ENCODE results near the gene ST13. TPM values are rescaled to one million over a fixed set of nuclear protein-coding genes. Genes with fewer than 3 reads are reported as not detected.

Gene ST13
- 100 to 1,000 TPM; 260 to 297 TPM for total RNA-seq

DNA sequence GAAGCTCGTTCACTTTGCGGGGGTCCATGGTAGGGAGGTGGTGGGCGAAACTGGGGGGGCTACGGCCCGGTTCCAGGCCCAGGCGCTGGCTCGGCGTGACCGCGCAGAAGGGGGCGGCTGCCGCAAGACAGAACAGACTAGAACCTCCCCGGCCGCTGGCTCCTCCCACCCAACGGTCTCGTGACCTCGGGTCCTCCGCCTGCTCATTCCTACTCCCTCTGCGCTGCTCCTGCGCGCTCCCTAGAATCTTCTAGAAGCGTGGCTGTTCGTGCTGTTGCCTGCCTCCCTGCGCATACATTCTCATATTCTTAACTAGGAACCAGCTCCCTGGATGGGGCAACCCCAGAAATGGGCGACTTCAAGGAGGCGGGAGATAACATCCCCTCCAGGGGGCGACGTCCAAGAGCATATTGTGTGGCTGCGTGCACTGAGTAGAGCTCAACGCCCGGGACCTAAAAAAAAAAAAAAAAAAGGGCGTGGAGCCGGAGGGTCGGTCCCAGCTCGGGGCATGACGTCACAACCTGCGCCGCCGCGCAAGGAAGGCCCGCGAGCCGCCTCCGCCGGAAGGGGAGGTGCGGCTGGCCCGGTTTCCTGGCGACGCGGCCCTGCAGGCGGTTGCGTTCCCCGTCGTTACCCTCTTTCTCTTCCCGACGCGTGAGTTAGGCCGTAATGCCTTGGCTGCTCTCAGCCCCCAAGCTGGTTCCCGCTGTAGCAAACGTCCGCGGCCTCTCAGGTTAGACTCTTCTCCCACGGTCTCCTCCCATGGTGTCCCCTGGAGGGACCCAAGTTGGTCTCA lies at the start of gene ST13, which contains the start of gene XPNPEP3:
ST13 (minus strand) TSS at position 127 of the 796 bp plus-strand sequence; CDS start at position 28, 99 bp downstream.
XPNPEP3 (plus strand) TSS at position 636 of the 796 bp plus-strand sequence; CDS start at position 670, 34 bp downstream.
- intact Hi-C loops (cut with DNase I, micrococcal nuclease) = loop anchor here (1.0 to 5.0 kb wide), 19 partner anchors 37 to 764 kb away; partner anchors contain the start of genes RBX1 (in 2 of the 2), SLC25A17 (in 2 of the 2), ACO2 (in 1 of the 2) and DESI1 (in 1 of the 2)
- CTCF ChIA-PET = interaction anchor here (0.5 to 2.2 kb wide), 8 partner anchors 10 to 812 kb away, joined by 3 to 11 read pairs (median 4); partner anchors contain the start of gene SLC25A17
- H3K9me3 Mint-ChIP-seq (ENCODE audit: low read depth) = no peaks in the 10 kb centered on the region
- H3K36me3 Mint-ChIP-seq (ENCODE audit: low read depth) = peaks cover 26% of the 10 kb centered on the region
- no peaks in the 10 kb centered on the region for H3K27me3 Mint-ChIP-seq
- POLR2A ChIA-PET = interaction anchor here (0.5 to 1.3 kb wide), 9 partner anchors 11 to 832 kb away, joined by 3 to 8 read pairs (median 3); partner anchors contain the start of genes PHF5A, PMM1, SLC25A17 and SNU13
- H3K4me1 Mint-ChIP-seq = peaks cover 53% of the 10 kb centered on the region
- peak within 1 kb of the TSS; percentile 99 for H3K27ac Mint-ChIP-seq
- DNase-seq = peak; percentile 98
- peak within 1 kb of the TSS; percentile 97 for H3K4me3 Mint-ChIP-seq
- ATAC-seq = peak; percentile 96

DNA sequence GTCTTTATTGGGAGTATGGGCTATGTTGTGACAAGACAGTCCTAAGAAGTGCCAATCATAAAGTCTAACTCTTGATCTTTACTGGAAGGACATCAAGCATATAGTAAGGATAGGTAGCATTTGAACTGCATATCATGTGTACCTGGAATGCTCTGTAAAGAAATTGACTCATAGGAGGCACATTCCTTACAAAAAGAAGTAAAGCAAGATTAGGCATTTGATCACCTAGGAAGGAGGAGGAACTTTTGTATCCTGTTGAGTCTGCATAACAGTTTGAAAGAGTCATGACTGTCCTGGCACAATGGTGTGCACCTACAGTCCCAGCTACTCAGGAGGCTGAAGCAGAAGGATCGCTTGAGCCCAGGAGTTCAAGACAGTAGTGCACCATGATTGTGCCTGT lies 47.7 kb upstream of the ST13 start:
- Mint-ChIP-seq H3K4me1 (peaks cover 7% of the 10 kb centered on the region), H3K4me3 (no peak overlapping the region), H3K36me3 (ENCODE audit: low read depth) (peaks cover 16% of the 10 kb centered on the region), H3K27me3 (no peaks in the 10 kb centered on the region), H3K9me3 (ENCODE audit: low read depth) (no peaks in the 10 kb centered on the region), H3K27ac (no peak overlapping the region)
- POLR2A ChIA-PET = no interaction called here
- DNase-seq (no peak), ATAC-seq (no peak)
- intact Hi-C loops (cut with DNase I, micrococcal nuclease) = no loop called here
- CTCF ChIA-PET = no interaction called here

GRCh38 chr22:40898850-40899357 lies 42.5 kb upstream of the ST13 start:
- H3K9me3 Mint-ChIP-seq (ENCODE audit: low read depth) = no peaks in the 10 kb centered on the region
- peaks cover 14% of the 10 kb centered on the region for H3K4me1 Mint-ChIP-seq
- POLR2A ChIA-PET = interaction anchor here (0.7 to 1.4 kb wide), 5 partner anchors 24 to 316 kb away, joined by 4 to 6 read pairs (median 5); partner anchors contain the start of genes ST13 and XPNPEP3
- CTCF ChIA-PET = interaction anchor here (0.6 to 2.2 kb wide), 26 partner anchors 9 to 462 kb away, joined by 3 to 22 read pairs (median 4); partner anchors contain the start of genes DNAJB7, SLC25A17, ST13 and XPNPEP3
- DNase-seq (peak; percentile 38), ATAC-seq (peak; percentile 94)
- intact Hi-C loops (cut with DNase I, micrococcal nuclease) = loop anchor here (1.0 to 10.0 kb wide), 8 partner anchors 42 to 462 kb away; partner anchors contain the start of genes XPNPEP3 (in 2 of the 2), SLC25A17 (in 1 of the 2) and ST13 (in 1 of the 2)
- peaks cover 4% of the 10 kb centered on the region for H3K36me3 Mint-ChIP-seq (ENCODE audit: low read depth)
- H3K4me3 Mint-ChIP-seq = peak overlapping the region; percentile 15
- H3K27ac Mint-ChIP-seq = peak overlapping the region; percentile 81
- H3K27me3 Mint-ChIP-seq = no peaks in the 10 kb centered on the region

DNA sequence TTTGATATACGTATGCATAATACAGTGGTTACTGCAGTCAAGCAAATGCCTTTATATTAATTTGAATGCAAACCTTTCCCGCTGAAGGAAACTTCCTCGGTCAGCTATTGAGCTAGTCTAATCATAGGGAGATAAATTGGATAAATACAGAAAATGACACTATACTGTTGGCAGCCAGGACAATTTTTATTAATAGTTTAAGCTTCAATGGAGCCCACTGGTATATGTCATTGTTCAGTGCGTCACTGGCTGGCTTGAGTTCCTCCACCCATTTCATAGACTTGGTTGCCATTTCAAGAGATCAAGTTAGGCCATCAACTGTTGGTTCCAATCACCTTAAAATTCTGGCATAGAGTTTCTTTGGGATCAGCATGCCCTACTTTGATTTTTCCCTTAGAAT lies 38.0 kb upstream of the ST13 start:
- no peak for ATAC-seq
- ChIA-PET POLR2A (no interaction called here), CTCF (interaction anchor here (1.0 to 1.2 kb wide), 2 partner anchors 10 to 95 kb away, joined by 3 to 4 read pairs; no protein-coding TSS in a partner anchor)
- Mint-ChIP-seq H3K36me3 (ENCODE audit: low read depth) (no peaks in the 10 kb centered on the region), H3K4me1 (peaks cover 10% of the 10 kb centered on the region), H3K27me3 (no peaks in the 10 kb centered on the region), H3K27ac (no peak overlapping the region), H3K9me3 (ENCODE audit: low read depth) (no peaks in the 10 kb centered on the region), H3K4me3 (no peak overlapping the region)
- intact Hi-C loops (cut with DNase I, micrococcal nuclease) = loop anchor here in 1 of 2 experiments (10.0 kb wide), 1 partner anchor 240 kb away; no protein-coding TSS in a partner anchor
- no peak for DNase-seq

- ChIA-PET CTCF (interaction anchor here (1.7 kb wide), 1 partner anchor 8 kb away, joined by 5 read pairs; no protein-coding TSS in a partner anchor), POLR2A (no interaction called here)
- ATAC-seq (no peak), DNase-seq (no peak)
- Mint-ChIP-seq H3K27ac (no peak overlapping the region), H3K36me3 (ENCODE audit: low read depth) (peaks cover 18% of the 10 kb centered on the region), H3K27me3 (no peaks in the 10 kb centered on the region), H3K4me1 (no peaks in the 10 kb centered on the region), H3K9me3 (ENCODE audit: low read depth) (no peaks in the 10 kb centered on the region), H3K4me3 (no peak overlapping the region)
- intact Hi-C loops (cut with DNase I, micrococcal nuclease) = loop anchor here in 1 of 2 experiments (10.0 kb wide), 1 partner anchor 236 kb away; no protein-coding TSS in a partner anchor
Measured at GRCh38 chr22:40890881-40891280, 34.4 kb upstream of the ST13 start.

DNA sequence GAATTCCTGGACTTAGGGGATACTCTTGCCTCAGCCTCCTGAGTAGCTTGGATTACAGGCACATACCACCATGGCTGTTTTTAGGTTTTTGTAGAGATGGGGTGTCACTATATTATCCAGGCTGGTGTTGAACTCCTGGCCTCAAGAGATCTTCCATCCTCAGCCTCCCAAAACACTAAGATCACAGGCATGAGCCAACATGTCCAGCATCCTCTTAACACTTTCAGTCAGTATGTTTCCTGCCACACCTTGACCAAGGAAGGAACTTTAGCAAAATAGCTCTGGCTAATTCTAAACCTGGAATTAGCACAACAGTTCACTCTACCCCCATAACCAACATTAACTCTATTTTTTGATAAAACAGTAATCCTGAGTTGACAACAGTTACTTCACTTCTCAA lies 32.7 kb upstream of the ST13 start:
- Mint-ChIP-seq H3K27me3 (no peaks in the 10 kb centered on the region), H3K4me1 (no peaks in the 10 kb centered on the region), H3K27ac (no peak overlapping the region), H3K9me3 (ENCODE audit: low read depth) (no peaks in the 10 kb centered on the region), H3K4me3 (no peak overlapping the region), H3K36me3 (ENCODE audit: low read depth) (peaks cover 19% of the 10 kb centered on the region)
- ATAC-seq (no peak), DNase-seq (no peak)
- CTCF ChIA-PET = interaction anchor here (0.9 to 1.7 kb wide), 3 partner anchors 10 to 138 kb away, joined by 3 to 5 read pairs (median 4); no protein-coding TSS in a partner anchor
- POLR2A ChIA-PET = no interaction called here
- intact Hi-C loops (cut with DNase I, micrococcal nuclease) = no loop called here

DNA sequence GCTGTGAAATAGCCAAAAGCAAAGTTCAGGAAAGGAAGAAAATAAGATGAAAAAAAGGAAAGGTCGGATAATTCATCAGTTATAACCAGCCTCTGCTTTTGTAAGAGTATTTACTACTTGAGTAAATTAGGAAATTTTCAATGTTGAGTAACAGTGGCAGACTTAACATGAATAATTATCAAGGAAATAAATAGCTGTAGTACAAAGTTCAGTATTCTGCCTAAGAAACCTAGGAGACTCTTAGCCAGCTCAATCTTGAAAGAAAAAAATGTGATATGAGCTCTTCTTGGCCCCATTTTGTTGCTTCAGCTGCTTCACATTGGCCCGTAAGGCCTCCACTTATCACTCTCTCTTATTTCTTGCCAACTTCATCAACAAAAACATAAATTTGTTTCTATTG lies 22.5 kb upstream of the ST13 start:
- no peaks in the 10 kb centered on the region for H3K4me1 Mint-ChIP-seq
- CTCF ChIA-PET = interaction anchor here (0.9 to 1.1 kb wide), 3 partner anchors 42 to 196 kb away, joined by 3 to 4 read pairs (median 4); no protein-coding TSS in a partner anchor
- intact Hi-C loops (cut with DNase I, micrococcal nuclease) = no loop called here
- no peak for ATAC-seq
- H3K27ac Mint-ChIP-seq = no peak overlapping the region
- DNase-seq = no peak
- no peaks in the 10 kb centered on the region for H3K27me3 Mint-ChIP-seq
- no peaks in the 10 kb centered on the region for H3K9me3 Mint-ChIP-seq (ENCODE audit: low read depth)
- H3K4me3 Mint-ChIP-seq = no peak overlapping the region
- POLR2A ChIA-PET = no interaction called here
- H3K36me3 Mint-ChIP-seq (ENCODE audit: low read depth) = peaks cover 2% of the 10 kb centered on the region

DNA sequence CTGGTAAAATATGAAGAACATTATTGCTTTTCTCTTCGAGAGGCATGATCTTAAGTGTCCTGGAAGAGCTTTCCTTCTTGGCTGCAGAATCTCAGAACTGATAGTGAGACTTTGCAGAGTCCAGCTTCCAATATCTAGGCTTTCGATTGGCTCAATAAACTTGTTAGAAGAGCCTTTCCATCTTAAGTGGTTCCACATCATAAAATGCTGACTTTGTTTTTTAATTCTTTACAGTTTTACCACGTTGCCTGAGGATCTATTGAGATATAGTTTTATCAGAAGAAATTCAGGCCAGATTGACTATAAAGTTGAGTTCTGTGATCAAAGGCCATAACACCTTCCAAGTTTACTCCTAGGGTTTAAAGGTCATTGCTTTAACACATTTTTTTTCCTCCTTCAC lies 21.0 kb upstream of the ST13 start:
- no peaks in the 10 kb centered on the region for H3K36me3 Mint-ChIP-seq (ENCODE audit: low read depth)
- H3K27ac Mint-ChIP-seq = no peak overlapping the region
- H3K4me1 Mint-ChIP-seq = no peaks in the 10 kb centered on the region
- ChIA-PET POLR2A (no interaction called here), CTCF (interaction anchor here (1.5 to 2.5 kb wide), 2 partner anchors 11 to 45 kb away, joined by 4 to 8 read pairs; no protein-coding TSS in a partner anchor)
- no peak overlapping the region for H3K4me3 Mint-ChIP-seq
- no peaks in the 10 kb centered on the region for H3K9me3 Mint-ChIP-seq (ENCODE audit: low read depth)
- ATAC-seq (no peak), DNase-seq (no peak)
- intact Hi-C loops (cut with DNase I, micrococcal nuclease) = no loop called here
- H3K27me3 Mint-ChIP-seq = no peaks in the 10 kb centered on the region

GRCh38 chr22:40876907-40877306 lies 20.5 kb upstream of the ST13 start:
- ChIA-PET POLR2A (interaction anchor here (0.6 kb wide), 1 partner anchor 24 kb away, joined by 3 read pairs; no protein-coding TSS in a partner anchor), CTCF (interaction anchor here (1.5 to 2.5 kb wide), 2 partner anchors 10 to 46 kb away, joined by 4 to 8 read pairs; no protein-coding TSS in a partner anchor)
- DNase-seq (no peak), ATAC-seq (no peak)
- no peak overlapping the region for H3K27ac Mint-ChIP-seq
- H3K9me3 Mint-ChIP-seq (ENCODE audit: low read depth) = no peaks in the 10 kb centered on the region
- H3K4me3 Mint-ChIP-seq = no peak overlapping the region
- H3K36me3 Mint-ChIP-seq (ENCODE audit: low read depth) = no peaks in the 10 kb centered on the region
- intact Hi-C loops (cut with DNase I, micrococcal nuclease) = no loop called here
- H3K4me1 Mint-ChIP-seq = no peaks in the 10 kb centered on the region
- no peaks in the 10 kb centered on the region for H3K27me3 Mint-ChIP-seq

- Mint-ChIP-seq H3K4me3 (no peak overlapping the region), H3K4me1 (no peaks in the 10 kb centered on the region), H3K36me3 (ENCODE audit: low read depth) (peaks cover 2% of the 10 kb centered on the region), H3K9me3 (ENCODE audit: low read depth) (no peaks in the 10 kb centered on the region), H3K27me3 (no peaks in the 10 kb centered on the region), H3K27ac (no peak overlapping the region)
- POLR2A ChIA-PET = no interaction called here
- intact Hi-C loops (cut with DNase I, micrococcal nuclease) = no loop called here
- DNase-seq (no peak), ATAC-seq (no peak)
- CTCF ChIA-PET = no interaction called here
Measured at GRCh38 chr22:40875111-40875510, 18.7 kb upstream of the ST13 start.

DNA sequence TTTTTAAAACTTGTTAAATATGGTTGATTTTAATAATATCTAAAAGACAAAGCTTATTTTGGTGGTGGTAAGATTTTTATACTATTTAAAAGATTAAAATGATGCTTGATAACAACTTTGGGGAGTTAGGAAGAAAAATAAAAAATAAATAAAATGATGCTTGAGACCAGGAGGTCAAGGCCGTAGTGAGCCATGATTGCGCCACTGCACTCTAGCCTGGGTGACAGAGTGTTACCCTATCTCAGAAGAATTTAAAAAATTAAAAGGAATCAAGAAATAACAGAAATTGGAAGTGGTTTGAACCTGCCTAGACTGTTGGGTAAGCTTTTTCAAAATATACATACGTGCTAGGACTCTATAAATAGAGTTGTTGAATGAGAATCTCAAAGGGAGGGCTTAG lies 17.6 kb upstream of the ST13 start:
- Mint-ChIP-seq H3K4me1 (no peaks in the 10 kb centered on the region), H3K27me3 (no peaks in the 10 kb centered on the region), H3K4me3 (no peak overlapping the region), H3K27ac (no peak overlapping the region), H3K9me3 (ENCODE audit: low read depth) (no peaks in the 10 kb centered on the region), H3K36me3 (ENCODE audit: low read depth) (peaks cover 2% of the 10 kb centered on the region)
- no peak for ATAC-seq
- POLR2A ChIA-PET = no interaction called here
- CTCF ChIA-PET = interaction anchor here (0.6 to 0.8 kb wide), 2 partner anchors 16 to 70 kb away, joined by 3 read pairs; no protein-coding TSS in a partner anchor
- intact Hi-C loops (cut with DNase I, micrococcal nuclease) = no loop called here
- DNase-seq = no peak
